Measurements from ENCODE around the gene CMTM5. TPM values are rescaled to one million over a fixed set of nuclear protein-coding genes. Genes with fewer than 3 reads are reported as not detected.
A peak's percentile ranks its signal among the peaks of the same experiment; 100 is the strongest.
"Not testable (repeated sequence)": the region's sequence is repeated elsewhere in the genome, so short reads cannot be mapped to it uniquely, and the experiment has no call there.

CMTM5 gene
- total RNA-seq, 1 donor from 2014 or later: not detected

DNA sequence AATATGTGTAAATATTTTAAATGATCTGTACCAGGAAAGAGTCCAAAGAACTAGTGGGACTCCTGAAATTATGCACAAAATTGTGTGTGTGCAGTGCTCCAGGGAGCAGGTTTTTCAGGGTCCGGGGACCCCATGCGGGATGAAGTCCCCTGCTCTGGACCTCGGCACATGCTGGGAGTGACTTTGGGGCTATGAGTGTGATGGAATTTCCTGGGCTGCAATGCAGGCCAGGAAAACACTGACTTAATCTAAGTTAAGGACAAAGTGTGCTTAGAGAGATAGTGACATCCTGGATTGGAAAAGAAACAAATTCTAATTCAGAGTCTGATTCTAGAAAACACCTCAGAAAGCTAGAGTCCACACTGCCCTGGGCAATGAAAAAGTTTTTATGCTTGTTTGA is 37.4 kb downstream of the CMTM5 start:
- H3K36me3 ChIP-seq (ENCODE audit: control insufficient read depth, insufficient read depth, low read length): no peaks in the 10 kb centered on the region
- no peak for FAIRE-seq
- DNase-seq (ENCODE audit: low read depth): no peak
- no peak overlapping the region for H3K4me3 ChIP-seq (ENCODE audit: low read depth, low read length)
- H3K27me3 ChIP-seq (ENCODE audit: control insufficient read depth, insufficient read depth, low read length): peaks cover 3% of the 10 kb centered on the region
- TF ChIP-seq CTCF (IDR thresholded peaks at IDR 0.05; ENCODE audit: insufficient read depth, low read length, severe bottlenecking): no peak

DNA sequence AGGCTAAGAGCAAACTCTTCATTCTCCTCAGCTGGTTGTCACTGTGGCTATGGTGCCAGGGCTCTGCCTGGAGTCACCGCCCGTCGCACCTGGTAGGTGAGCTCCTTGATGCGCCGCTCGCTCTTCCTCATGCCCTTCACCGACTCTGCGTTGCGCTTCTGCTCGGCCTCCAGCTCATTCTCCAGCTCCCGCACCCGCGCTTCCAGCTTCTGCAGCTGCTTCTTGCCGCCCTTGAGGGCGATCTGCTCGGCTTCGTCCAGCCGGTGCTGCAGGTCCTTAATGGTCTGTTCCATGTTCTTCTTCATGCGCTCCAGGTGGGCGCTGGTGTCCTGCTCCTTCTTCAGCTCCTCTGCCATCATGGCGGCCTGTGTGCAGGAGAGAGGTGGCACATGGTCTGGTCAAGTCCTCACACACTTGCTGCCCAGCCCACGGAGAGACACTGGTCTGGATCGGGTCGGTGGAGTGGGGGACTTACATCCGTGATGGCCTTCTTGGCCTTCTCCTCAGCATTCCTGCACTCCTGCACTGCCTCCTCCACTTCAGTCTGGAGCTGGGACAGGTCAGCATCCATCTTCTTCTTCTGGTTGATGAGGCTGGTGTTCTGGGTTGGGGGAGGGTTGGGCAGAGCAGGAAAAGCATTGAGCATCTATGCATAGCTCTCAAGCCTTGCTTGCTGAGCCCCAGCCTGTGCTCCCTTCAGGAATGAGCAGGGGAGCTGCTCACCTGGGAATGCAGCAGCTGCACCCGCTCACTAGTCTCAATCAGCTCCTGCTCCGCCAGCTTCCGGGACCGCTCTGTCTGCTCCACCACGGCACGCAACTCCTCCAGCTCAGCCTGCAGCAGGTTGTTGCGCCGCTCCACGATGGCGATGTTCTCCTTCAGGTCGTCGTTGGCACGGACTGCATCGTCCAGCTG is 38.3 kb downstream of the CMTM5 start:
- DNase-seq (ENCODE audit: low read depth) (no peak), FAIRE-seq (peak; percentile 76)
- Histone ChIP-seq H3K27me3 (ENCODE audit: control insufficient read depth, insufficient read depth, low read length) (peaks cover 3% of the 10 kb centered on the region), H3K36me3 (ENCODE audit: control insufficient read depth, insufficient read depth, low read length) (no peaks in the 10 kb centered on the region), H3K4me3 (ENCODE audit: low read depth, low read length) (no peak overlapping the region)
- TF ChIP-seq CTCF (IDR thresholded peaks at IDR 0.05; ENCODE audit: insufficient read depth, low read length, severe bottlenecking): no peak

GRCh38 chr14:23415821-23416778 is 39.3 kb downstream of the CMTM5 start:
- H3K4me3 ChIP-seq (ENCODE audit: low read depth, low read length): no peak overlapping the region
- no peak for FAIRE-seq
- no peak for DNase-seq (ENCODE audit: low read depth)
- H3K27me3 ChIP-seq (ENCODE audit: control insufficient read depth, insufficient read depth, low read length): peaks cover 3% of the 10 kb centered on the region
- H3K36me3 ChIP-seq (ENCODE audit: control insufficient read depth, insufficient read depth, low read length): no peaks in the 10 kb centered on the region
- no peak for TF ChIP-seq CTCF (IDR thresholded peaks at IDR 0.05; ENCODE audit: insufficient read depth, low read length, severe bottlenecking)

DNA sequence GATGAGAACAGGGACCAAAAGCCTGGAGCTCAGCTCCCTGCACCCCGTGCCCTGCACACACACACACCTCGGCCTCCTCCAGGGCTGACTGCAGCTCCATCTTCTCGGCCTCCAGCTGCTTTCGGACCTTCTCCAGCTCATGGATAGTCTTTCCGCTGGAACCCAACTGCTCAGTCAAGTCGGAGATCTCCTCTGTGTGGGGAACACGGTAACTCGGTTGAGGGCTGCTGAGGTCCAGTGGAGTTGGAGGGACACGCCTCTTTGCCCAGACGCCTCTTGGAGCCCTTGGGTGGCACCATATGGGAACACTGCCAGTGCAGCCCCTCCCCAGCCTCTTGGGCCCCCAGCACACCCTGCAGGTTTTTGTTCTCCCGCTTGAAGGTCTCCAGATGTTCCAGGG is 40.0 kb downstream of the CMTM5 start:
- H3K27me3 ChIP-seq (ENCODE audit: control insufficient read depth, insufficient read depth, low read length): peaks cover 3% of the 10 kb centered on the region
- H3K4me3 ChIP-seq (ENCODE audit: low read depth, low read length): no peak overlapping the region
- DNase-seq (ENCODE audit: low read depth) (no peak), FAIRE-seq (no peak)
- TF ChIP-seq CTCF (IDR thresholded peaks at IDR 0.05; ENCODE audit: insufficient read depth, low read length, severe bottlenecking): no peak
- no peaks in the 10 kb centered on the region for H3K36me3 ChIP-seq (ENCODE audit: control insufficient read depth, insufficient read depth, low read length)

DNA sequence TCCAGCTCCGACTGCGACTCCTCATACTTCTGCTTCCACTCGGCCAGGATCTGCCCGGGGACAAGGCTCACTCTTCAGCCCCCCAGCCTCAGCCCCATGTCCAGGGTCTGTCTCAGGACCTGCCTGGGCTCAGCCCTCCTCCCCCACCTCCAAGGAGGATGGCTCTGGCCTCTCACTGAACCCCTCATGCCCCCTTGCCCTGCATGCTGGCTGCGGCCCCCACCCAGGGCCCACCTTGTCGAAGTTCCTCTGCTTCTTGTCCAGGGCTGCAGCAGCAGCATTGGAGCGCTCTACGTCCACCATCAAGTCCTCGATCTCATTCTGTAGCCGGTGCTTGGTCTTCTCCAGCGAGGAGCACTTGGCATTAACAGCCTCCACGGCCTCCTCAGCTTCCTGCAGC is 40.4 kb downstream of the CMTM5 start:
- FAIRE-seq: peak; percentile 93
- not testable (repeated sequence) for DNase-seq (ENCODE audit: low read depth); H3K27me3 ChIP-seq (ENCODE audit: control insufficient read depth, insufficient read depth, low read length); H3K36me3 ChIP-seq (ENCODE audit: control insufficient read depth, insufficient read depth, low read length); H3K4me3 ChIP-seq (ENCODE audit: low read depth, low read length)

DNA sequence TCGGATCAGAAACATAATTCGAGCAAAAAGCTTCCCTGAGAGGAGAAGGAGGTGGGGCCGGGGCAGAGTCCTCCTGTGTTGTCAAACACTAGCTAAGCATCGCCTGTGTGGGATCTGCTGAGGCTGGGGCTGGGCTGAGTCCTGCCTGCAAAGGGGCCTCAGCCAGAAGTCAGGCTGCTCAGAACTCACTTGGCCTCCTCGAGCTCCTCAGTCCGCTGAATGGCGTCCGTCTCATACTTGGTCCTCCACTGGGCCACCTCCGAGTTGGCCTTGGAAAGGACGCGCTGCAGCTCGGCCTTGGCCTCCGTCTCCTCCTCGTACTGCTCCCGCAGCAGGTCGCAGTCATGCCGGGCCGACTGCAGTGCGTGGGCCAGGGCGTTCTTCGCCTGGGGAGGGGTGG is 41.2 kb downstream of the CMTM5 start:
- DNase-seq (ENCODE audit: low read depth): no peak
- no peak for TF ChIP-seq CTCF (IDR thresholded peaks at IDR 0.05; ENCODE audit: insufficient read depth, low read length, severe bottlenecking)
- H3K4me3 ChIP-seq (ENCODE audit: low read depth, low read length): no peak overlapping the region
- H3K27me3 ChIP-seq (ENCODE audit: control insufficient read depth, insufficient read depth, low read length): peaks cover 6% of the 10 kb centered on the region
- no peak for FAIRE-seq
- H3K36me3 ChIP-seq (ENCODE audit: control insufficient read depth, insufficient read depth, low read length): no peaks in the 10 kb centered on the region

GRCh38 chr14:23419646-23420045 is 42.8 kb downstream of the CMTM5 start:
- not testable (repeated sequence) for FAIRE-seq; DNase-seq (ENCODE audit: low read depth); H3K36me3 ChIP-seq (ENCODE audit: control insufficient read depth, insufficient read depth, low read length); H3K27me3 ChIP-seq (ENCODE audit: control insufficient read depth, insufficient read depth, low read length); H3K4me3 ChIP-seq (ENCODE audit: low read depth, low read length)

Data from bronchial epithelial cell (primary cell).